Measurements from ENCODE around the gene METTL4. TPM values are rescaled to one million over a fixed set of nuclear protein-coding genes. Genes with fewer than 3 reads are reported as not detected.

METTL4 gene
- total RNA-seq, 1 experiment from 2014 or later = 15.5 TPM

- DNase-seq (ENCODE audit: low read depth, low spot score) = no peak
- Histone ChIP-seq H3K9ac (ENCODE audit: low read length) (no peak overlapping the region), H3K4me2 (ENCODE audit: low read length) (no peak overlapping the region), H3K27me3 (ENCODE audit: insufficient read depth, low read length) (no peaks in the 10 kb centered on the region), H3K4me1 (ENCODE audit: control insufficient read depth in 1 of 2, insufficient read depth in 2 of 2, low read length in 2 of 2) (peaks cover 7 to 15% of the 10 kb centered on the region in 2 experiments), H3K79me2 (ENCODE audit: insufficient read depth, low read length) (no peaks in the 10 kb centered on the region), H3K36me3 (ENCODE audit: control insufficient read depth in 1 of 2, insufficient read depth in 2 of 2, low read length in 2 of 2) (no peaks in the 10 kb centered on the region), H3K9me3 (ENCODE audit: control insufficient read depth in 1 of 2, insufficient read depth in 1 of 2, low read depth in 1 of 2, low read length in 2 of 2) (no peaks in the 10 kb centered on the region), H3K4me3 (replicated peaks in 1 of 2; ENCODE audit: low read depth in 1 of 2, low read length in 2 of 2) (no peak overlapping the region), H2AFZ (ENCODE audit: low read depth, low read length, poor library complexity, severe bottlenecking) (no peak overlapping the region), H3K27ac (ENCODE audit: low read depth, low read length) (no peak overlapping the region), H3K9me2 (ENCODE audit: insufficient read depth) (no peaks in the 10 kb centered on the region), H4K20me1 (ENCODE audit: insufficient read depth) (no peaks in the 10 kb centered on the region)
- ATAC-seq = no peak
- TF ChIP-seq EZH2phosphoT487 (IDR thresholded peaks at IDR 0.05; ENCODE audit: borderline replicate concordance) (no peak), ELF1 (IDR thresholded peaks at IDR 0.05; ENCODE audit: borderline replicate concordance, low read depth) (no peak), EZH2 (IDR thresholded peaks at IDR 0.05) (no peak), ZBTB33 (IDR thresholded peaks at IDR 0.05; ENCODE audit: extremely low read depth, insufficient replicate concordance, low read length) (no peak), ATF3 (IDR thresholded peaks at IDR 0.05) (no peak), EGR1 (IDR thresholded peaks at IDR 0.05; ENCODE audit: low read depth) (no peak), SRF (IDR thresholded peaks at IDR 0.05; ENCODE audit: low read depth) (no peak), SIN3A (IDR thresholded peaks at IDR 0.05; ENCODE audit: low read depth) (no peak), CTCF (IDR thresholded peaks at IDR 0.05 in 2 of 3, conservative IDR thresholded peaks at IDR 0.05 in 1 of 3; ENCODE audit: borderline replicate concordance in 1 of 3, insufficient read depth in 1 of 3, low read depth in 2 of 3, low read length in 2 of 3) (no peak), SP1 (IDR thresholded peaks at IDR 0.05; ENCODE audit: low read depth) (no peak), POLR2A (IDR thresholded peaks at IDR 0.05; ENCODE audit: borderline replicate concordance, extremely low read depth, insufficient read depth, insufficient read length) (no peak), CBX3 (IDR thresholded peaks at IDR 0.05; ENCODE audit: low read depth) (no peak), ZNF274 (IDR thresholded peaks at IDR 0.05; ENCODE audit: low read depth, low read length) (no peak), ZFX (IDR thresholded peaks at IDR 0.05) (no peak), REST (IDR thresholded peaks at IDR 0.05; ENCODE audit: low read depth) (no peak), RAD21 (IDR thresholded peaks at IDR 0.05; ENCODE audit: low read depth) (no peak), POLR2AphosphoS5 (IDR thresholded peaks at IDR 0.05; ENCODE audit: low read depth, low read length) (no peak), YY1 (IDR thresholded peaks at IDR 0.05; ENCODE audit: extremely low read depth, insufficient replicate concordance, low read depth, low read length) (no peak)
- TF ChIP-seq, protein P1, sequence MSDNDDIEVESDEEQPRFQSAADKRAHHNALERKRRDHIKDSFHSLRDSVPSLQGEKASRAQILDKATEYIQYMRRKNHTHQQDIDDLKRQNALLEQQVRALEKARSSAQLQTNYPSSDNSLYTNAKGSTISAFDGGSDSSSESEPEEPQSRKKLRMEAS (IDR thresholded peaks at IDR 0.05) = no peak
- ChIA-PET RAD21 (ENCODE audit: low non-redundant PET in 1 of 2, low total read pairs in 2 of 2, uncharacterized antibody in 2 of 2, unreplicated experiment in 2 of 2) (no interaction called here), CTCF (no interaction called here), POLR2A (no interaction called here)
- intact Hi-C loops (cut with micrococcal nuclease) = no loop called here
- BruUV-seq (replicated peaks) = no TSS peak
These were observed 59.9 kb downstream of the METTL4 start for GRCh38 chr18:2511451-2511850.
